NB4 (cell line): ENCODE data around the gene OGFOD2.

Experiments used
- DNase-seq: peaks from one replicate; pipeline ENCODE4 v3.0.0; 2010; ENCODE audit warnings: low read depth
- H3K4me3 ChIP-seq: one replicate; pipeline ENCODE4 v1.5.1; 2011; ENCODE audit warnings: mild to moderate bottlenecking, low read depth, low read length, moderate library complexity
- CTCF ChIP-seq: IDR thresholded peaks from one replicate; pipeline ENCODE4 v1.5.1; 2012; ENCODE audit warnings: low read depth, low read length
- MAX ChIP-seq: IDR thresholded peaks from 2 replicates; pipeline ENCODE4 v1.6.1; 2011; ENCODE audit warnings: low read depth, low read length
- MYC ChIP-seq: IDR thresholded peaks from 2 replicates; pipeline ENCODE4 v1.6.1; 2011; ENCODE audit warnings: low read depth, low read length
- POLR2A ChIP-seq: IDR thresholded peaks from 2 replicates; pipeline ENCODE4 v1.6.1; 2011; ENCODE audit warnings: mild to moderate bottlenecking; ENCODE audit not compliant: insufficient read length; ENCODE audit errors: extremely low read depth

OGFOD2 gene

GRCh38 chr12:122976648-122976975 is 1.6 kb downstream of the OGFOD2 start:
- DNase-seq, result no peak
- peak overlapping the region; percentile 87 for H3K4me3 ChIP-seq
- TF ChIP-seq MYC (no peak), MAX (no peak), CTCF (no peak), POLR2A (no peak)

- no peak overlapping the region for H3K4me3 ChIP-seq
- no peak for DNase-seq
- TF ChIP-seq POLR2A (no peak), MYC (no peak), CTCF (no peak), MAX (no peak)
Measured at GRCh38 chr12:122977153-122977552, 2.1 kb downstream of the OGFOD2 start.

- TF ChIP-seq POLR2A (no peak), MAX (no peak), MYC (no peak), CTCF (no peak)
- H3K4me3 ChIP-seq, result no peak overlapping the region
- no peak for DNase-seq
Measured at GRCh38 chr12:122977655-122978392, 2.8 kb downstream of the OGFOD2 start.

- TF ChIP-seq POLR2A (no peak), MAX (no peak), MYC (no peak), CTCF (no peak)
- no peak for DNase-seq
- H3K4me3 ChIP-seq, result no peak overlapping the region
Measured at GRCh38 chr12:122978507-122978955, 3.5 kb downstream of the OGFOD2 start.

GRCh38 chr12:122979001-122979907 is 4.2 kb downstream of the OGFOD2 start:
- peak overlapping the region; percentile 87 for H3K4me3 ChIP-seq
- no peak for TF ChIP-seq MAX
- no peak for TF ChIP-seq POLR2A
- no peak for TF ChIP-seq CTCF
- no peak for DNase-seq
